ENCODE results near the gene ARSJ.

GRCh38 chr4:114025176-114025777 lies 45.8 kb upstream of the ARSJ start:
- TF ChIP-seq CTCF (IDR thresholded peaks at IDR 0.05; ENCODE audit: low read length), result no peak
- TF ChIP-seq EZH2 (IDR thresholded peaks at IDR 0.05; ENCODE audit: borderline replicate concordance, low read length), result no peak
